Gastroesophageal sphincter (tissue), 4 donors: Measurements from ENCODE around the gene SRPK2. TPM values are rescaled to one million over a fixed set of nuclear protein-coding genes. Genes with fewer than 3 reads are reported as not detected.

Experiments used
- ATAC-seq: fragments of 150-250 bp; one replicate; pipeline ENCODE4 v1.9.1; 2016; ENCODE audit warnings: mild to moderate bottlenecking, moderate library complexity
- H3K27ac ChIP-seq, 4 donors: fragments of 200-600 bp; sonication (generic) in 3 of 4; 1 replicate in 3 of 4; 2 replicates in 1 of 4; pipeline ENCODE4 v1.5.1; 2016 to 2019
- H3K27me3 ChIP-seq: fragments of 200-600 bp; sonication (generic); one replicate; pipeline ENCODE4 v1.5.1; 2019
- H3K36me3 ChIP-seq, 2 donors: fragments of 200-600 bp; sonication (generic); one replicate each; pipeline ENCODE4 v1.5.1; 2019; ENCODE audit warnings: control low read depth in 1 of 2
- H3K4me1 ChIP-seq, 3 donors: fragments of 200-600 bp; sonication (generic); 1 replicate in 2 of 3; 2 replicates in 1 of 3; pipeline ENCODE4 v1.5.1; 2016 to 2019; ENCODE audit warnings: control low read depth in 2 of 3
- H3K4me3 ChIP-seq, 2 donors: fragments of 200-600 bp; sonication (generic); one replicate each; pipeline ENCODE4 v1.5.1; 2019; ENCODE audit warnings: mild to moderate bottlenecking in 1 of 2, moderate library complexity in 1 of 2
- H3K9me3 ChIP-seq, 3 donors: fragments of 200-600 bp; sonication (generic); one replicate each; pipeline ENCODE4 v1.5.1; 2017 to 2019; ENCODE audit warnings: control low read depth in 2 of 3
- CTCF ChIP-seq, 4 experiments: fragments of 200-600 bp in 2 of 4; fragments of 450-650 bp in 2 of 4; sonication (generic) in 1 of 4; IDR thresholded peaks; one replicate each; pipeline ENCODE4 v1.5.1; 2017 to 2019; ENCODE audit warnings: antibody characterized with exemption in 4 of 4, mild to moderate bottlenecking in 2 of 4, moderate library complexity in 2 of 4
- EP300 ChIP-seq: sonication (generic); formaldehyde crosslinking; IDR thresholded peaks from one replicate; pipeline ENCODE4 v1.6.1; 2017; ENCODE audit warnings: antibody characterized with exemption, mild to moderate bottlenecking
- POLR2A ChIP-seq, 2 donors: fragments of 450-650 bp; IDR thresholded peaks; one replicate each; pipeline ENCODE4 v1.6.1; 2017; ENCODE audit warnings: antibody characterized with exemption in 2 of 2, mild to moderate bottlenecking in 2 of 2, moderate library complexity in 1 of 2
- POLR2AphosphoS5 ChIP-seq: sonication (generic); formaldehyde crosslinking; IDR thresholded peaks from one replicate; pipeline ENCODE4 v1.6.1; 2017; ENCODE audit warnings: antibody characterized with exemption
- WGBS, 2 donors: methylation state at CpG; one replicate each; pipeline ENCODE4 v1.1.5; 2018; ENCODE audit warnings: low coverage in 1 of 2; 5-methylcytosine and 5-hydroxymethylcytosine counted together
- total RNA-seq, 4 donors: library from RNA; depleted of rRNA; stranded (reverse); fragments of >200 nt; gene quantifications; one replicate each; pipeline ENCODE4 v1.1.0, GENCODE V29; 2016

Gene SRPK2
- total RNA-seq, 4 donors from 2014 or later = 41.7 to 47.9 (median 43.8) TPM

GRCh38 chr7:105321754-105322455 is 66.8 kb downstream of the SRPK2 start:
- no peaks in the 10 kb centered on the region for H3K9me3 ChIP-seq
- peaks cover 0 to 4% (median 0%) of the 10 kb centered on the region in 3 donors for H3K4me1 ChIP-seq
- 97% methylated on average over 10 of the region's 10 CpGs; no CpG with 5 or more reads in 1 of the 2 donors for WGBS, 2 donors
- H3K27ac ChIP-seq = no peak overlapping the region
- H3K36me3 ChIP-seq = no peaks in the 10 kb centered on the region
- ATAC-seq = no peak
- TF ChIP-seq EP300 = no peak
- TF ChIP-seq POLR2AphosphoS5 = no peak
- TF ChIP-seq CTCF (IDR thresholded peaks at IDR 0.05) = no peak
- no peak for TF ChIP-seq POLR2A (IDR thresholded peaks at IDR 0.05)
- H3K27me3 ChIP-seq = no peaks in the 10 kb centered on the region
- no peak overlapping the region for H3K4me3 ChIP-seq

GRCh38 chr7:105320896-105321295 is 67.8 kb downstream of the SRPK2 start:
- no peak for ATAC-seq
- Histone ChIP-seq H3K4me3 (no peak overlapping the region), H3K4me1 (peaks cover 0 to 4% (median 0%) of the 10 kb centered on the region in 3 donors), H3K36me3 (no peaks in the 10 kb centered on the region), H3K27me3 (no peaks in the 10 kb centered on the region), H3K27ac (no peak overlapping the region), H3K9me3 (no peaks in the 10 kb centered on the region)
- TF ChIP-seq POLR2AphosphoS5 (no peak), EP300 (no peak), POLR2A (IDR thresholded peaks at IDR 0.05) (no peak), CTCF (IDR thresholded peaks at IDR 0.05) (no peak)
- WGBS, 2 donors = 100% methylated on average over 1 of the region's 2 CpGs

- WGBS, 2 donors = 29 to 36% methylated on average over 10 of the region's 10 CpGs
- Histone ChIP-seq H3K4me1 (peaks cover 0 to 13% (median 0%) of the 10 kb centered on the region in 3 donors), H3K27ac (no peak overlapping the region), H3K9me3 (no peaks in the 10 kb centered on the region), H3K36me3 (no peaks in the 10 kb centered on the region), H3K4me3 (peak overlapping the region; percentile 28 to 37), H3K27me3 (no peaks in the 10 kb centered on the region)
- no peak for ATAC-seq
- TF ChIP-seq POLR2A (IDR thresholded peaks at IDR 0.05) = no peak
- TF ChIP-seq CTCF (IDR thresholded peaks at IDR 0.05) = no peak
- TF ChIP-seq POLR2AphosphoS5 = no peak
- no peak for TF ChIP-seq EP300
These were observed 69.1 kb downstream of the SRPK2 start for GRCh38 chr7:105319578-105319977.

- no peak overlapping the region for H3K4me3 ChIP-seq
- WGBS, 2 donors = 82 to 93% methylated on average over 2 of the region's 2 CpGs
- H3K4me1 ChIP-seq = peaks cover 0 to 13% (median 0%) of the 10 kb centered on the region in 3 donors
- no peaks in the 10 kb centered on the region for H3K27me3 ChIP-seq
- H3K36me3 ChIP-seq = no peaks in the 10 kb centered on the region
- no peak for ATAC-seq
- H3K9me3 ChIP-seq = no peaks in the 10 kb centered on the region
- H3K27ac ChIP-seq = no peak overlapping the region
- TF ChIP-seq POLR2AphosphoS5 (no peak), CTCF (IDR thresholded peaks at IDR 0.05) (no peak), POLR2A (IDR thresholded peaks at IDR 0.05) (no peak), EP300 (no peak)
These were observed 72.0 kb downstream of the SRPK2 start for GRCh38 chr7:105316578-105317344.
